MM.1S (cell line): ENCODE data around the gene ASXL1.
"Not testable (repeated sequence)": the region's sequence is repeated elsewhere in the genome, so short reads cannot be mapped to it uniquely, and the experiment has no call there.

Source experiments
- DNase-seq: peaks from one replicate; pipeline ENCODE4 v3.0.0-alpha.2; 2015
- H2AFZ ChIP-seq: fragments of 300-600 bp; sonication (generic); 2 replicates; pipeline ENCODE4 v1.6.0; 2016; ENCODE audit warnings: antibody characterized with exemption, low read length
- H3F3A ChIP-seq: fragments of 300-600 bp; sonication (generic); 2 replicates; pipeline ENCODE4 v1.6.1; 2016; ENCODE audit warnings: mild to moderate bottlenecking, antibody characterized with exemption, low read length, moderate library complexity, mixed read lengths; ENCODE audit not compliant: insufficient read depth
- H3K27ac ChIP-seq: fragments of 300-600 bp; sonication (generic); 2 replicates; pipeline ENCODE4 v1.5.1; 2016; ENCODE audit warnings: mild to moderate bottlenecking, low read length
- H3K27me3 ChIP-seq: fragments of 300-600 bp; sonication (generic); replicated peaks from 2 replicates; pipeline ENCODE4 v1.6.0; 2016; ENCODE audit warnings: low read length; ENCODE audit not compliant: insufficient read depth
- H3K36me3 ChIP-seq: fragments of 300-600 bp; sonication (generic); replicated peaks from 2 replicates; pipeline ENCODE4 v1.6.1; 2016; ENCODE audit warnings: mild to moderate bottlenecking, low read length, mixed read lengths; ENCODE audit not compliant: insufficient read depth
- H3K4me1 ChIP-seq: fragments of 300-600 bp; sonication (generic); 2 replicates; pipeline ENCODE4 v1.6.1; 2016; ENCODE audit warnings: low read length, mixed read lengths
- H3K4me2 ChIP-seq: fragments of 300-600 bp; sonication (generic); 2 replicates; pipeline ENCODE4 v1.6.0; 2016; ENCODE audit warnings: low read depth, low read length
- H3K4me3 ChIP-seq: fragments of 300-600 bp; sonication (generic); 2 replicates; pipeline ENCODE4 v1.5.1; 2016; ENCODE audit warnings: low read length, mixed read lengths
- H3K79me2 ChIP-seq: fragments of 300-600 bp; sonication (generic); 2 replicates; pipeline ENCODE4 v1.6.1; 2016; ENCODE audit warnings: mixed run types, low read length, mixed read lengths
- H3K9ac ChIP-seq: fragments of 300-600 bp; sonication (generic); 2 replicates; pipeline ENCODE4 v1.6.1; 2016; ENCODE audit warnings: low read length, mixed read lengths
- H3K9me2 ChIP-seq: fragments of 300-600 bp; sonication (generic); replicated peaks from 2 replicates; pipeline ENCODE4 v1.6.1; 2016; ENCODE audit warnings: mild to moderate bottlenecking, low read length, mixed read lengths; ENCODE audit not compliant: insufficient read depth
- H3K9me3 ChIP-seq: fragments of 300-600 bp; sonication (generic); replicated peaks from 2 replicates; pipeline ENCODE4 v1.6.1; 2016; ENCODE audit warnings: mild to moderate bottlenecking, low read length, mixed read lengths; ENCODE audit not compliant: insufficient read depth
- H4K20me1 ChIP-seq: fragments of 300-600 bp; sonication (generic); 2 replicates; pipeline ENCODE4 v1.6.1; 2016; ENCODE audit warnings: mild to moderate bottlenecking, low read length, moderate library complexity, mixed read lengths; ENCODE audit not compliant: insufficient read depth
- EZH2 ChIP-seq: fragments of 300-600 bp; sonication (generic); optimal IDR thresholded peaks from 2 replicates; pipeline ENCODE3; 2017; ENCODE audit warnings: low read depth, mild to moderate bottlenecking, antibody characterized with exemption, low read length, mixed read lengths
- EZH2phosphoT487 ChIP-seq: fragments of 300-600 bp; sonication (generic); IDR thresholded peaks from 2 replicates; pipeline ENCODE4 v1.6.1; 2018; ENCODE audit warnings: antibody characterized with exemption, low read length
- TF ChIP-seq, protein P1 (sequence below): fragments of 300-600 bp; sonication (generic); IDR thresholded peaks from 2 replicates; pipeline ENCODE4 v1.5.1; 2016; ENCODE audit warnings: antibody characterized with exemption, low read length, mixed read lengths

Gene ASXL1

DNA sequence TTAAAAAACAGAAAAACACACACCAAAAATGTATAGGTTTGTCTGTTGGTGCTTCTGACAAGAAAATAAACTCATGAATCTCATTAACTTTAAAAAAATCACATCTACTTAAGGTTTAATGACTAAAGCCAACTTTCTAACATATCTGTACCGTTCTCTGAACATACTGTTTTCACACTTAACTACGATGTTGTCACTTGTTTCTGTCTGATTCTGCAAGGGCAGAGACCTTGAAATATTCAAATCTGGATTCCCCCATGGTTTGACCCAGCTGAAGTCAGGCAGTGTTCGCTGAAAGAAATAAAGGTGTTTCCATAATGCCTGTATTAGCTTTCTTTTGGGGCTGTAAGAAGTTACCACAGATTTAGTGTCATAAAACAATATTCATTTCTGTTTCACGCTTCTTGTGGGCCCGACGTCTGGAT lies 2.7 kb upstream of the ASXL1 start:
- H2AFZ ChIP-seq: no peak overlapping the region
- no peak overlapping the region for H3K4me2 ChIP-seq
- DNase-seq: no peak
- TF ChIP-seq EZH2 (no peak), EZH2phosphoT487 (no peak)
- TF ChIP-seq, protein P1, sequence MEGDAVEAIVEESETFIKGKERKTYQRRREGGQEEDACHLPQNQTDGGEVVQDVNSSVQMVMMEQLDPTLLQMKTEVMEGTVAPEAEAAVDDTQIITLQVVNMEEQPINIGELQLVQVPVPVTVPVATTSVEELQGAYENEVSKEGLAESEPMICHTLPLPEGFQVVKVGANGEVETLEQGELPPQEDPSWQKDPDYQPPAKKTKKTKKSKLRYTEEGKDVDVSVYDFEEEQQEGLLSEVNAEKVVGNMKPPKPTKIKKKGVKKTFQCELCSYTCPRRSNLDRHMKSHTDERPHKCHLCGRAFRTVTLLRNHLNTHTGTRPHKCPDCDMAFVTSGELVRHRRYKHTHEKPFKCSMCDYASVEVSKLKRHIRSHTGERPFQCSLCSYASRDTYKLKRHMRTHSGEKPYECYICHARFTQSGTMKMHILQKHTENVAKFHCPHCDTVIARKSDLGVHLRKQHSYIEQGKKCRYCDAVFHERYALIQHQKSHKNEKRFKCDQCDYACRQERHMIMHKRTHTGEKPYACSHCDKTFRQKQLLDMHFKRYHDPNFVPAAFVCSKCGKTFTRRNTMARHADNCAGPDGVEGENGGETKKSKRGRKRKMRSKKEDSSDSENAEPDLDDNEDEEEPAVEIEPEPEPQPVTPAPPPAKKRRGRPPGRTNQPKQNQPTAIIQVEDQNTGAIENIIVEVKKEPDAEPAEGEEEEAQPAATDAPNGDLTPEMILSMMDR: no peak
- no peaks in the 10 kb centered on the region for H3K9me3 ChIP-seq
- H3K27ac ChIP-seq: no peak overlapping the region
- no peaks in the 10 kb centered on the region for H3K27me3 ChIP-seq
- H3K36me3 ChIP-seq: no peaks in the 10 kb centered on the region
- peaks cover 7% of the 10 kb centered on the region; the same call in 1 of the 2 replicates for H4K20me1 ChIP-seq
- no peak overlapping the region for H3K9ac ChIP-seq
- peaks cover 18% of the 10 kb centered on the region for H3K79me2 ChIP-seq
- H3F3A ChIP-seq: peaks cover 6% of the 10 kb centered on the region; the same call in 1 of the 2 replicates
- no peaks in the 10 kb centered on the region for H3K9me2 ChIP-seq
- H3K4me1 ChIP-seq: peaks cover 9% of the 10 kb centered on the region
- H3K4me3 ChIP-seq: no peak overlapping the region

DNA sequence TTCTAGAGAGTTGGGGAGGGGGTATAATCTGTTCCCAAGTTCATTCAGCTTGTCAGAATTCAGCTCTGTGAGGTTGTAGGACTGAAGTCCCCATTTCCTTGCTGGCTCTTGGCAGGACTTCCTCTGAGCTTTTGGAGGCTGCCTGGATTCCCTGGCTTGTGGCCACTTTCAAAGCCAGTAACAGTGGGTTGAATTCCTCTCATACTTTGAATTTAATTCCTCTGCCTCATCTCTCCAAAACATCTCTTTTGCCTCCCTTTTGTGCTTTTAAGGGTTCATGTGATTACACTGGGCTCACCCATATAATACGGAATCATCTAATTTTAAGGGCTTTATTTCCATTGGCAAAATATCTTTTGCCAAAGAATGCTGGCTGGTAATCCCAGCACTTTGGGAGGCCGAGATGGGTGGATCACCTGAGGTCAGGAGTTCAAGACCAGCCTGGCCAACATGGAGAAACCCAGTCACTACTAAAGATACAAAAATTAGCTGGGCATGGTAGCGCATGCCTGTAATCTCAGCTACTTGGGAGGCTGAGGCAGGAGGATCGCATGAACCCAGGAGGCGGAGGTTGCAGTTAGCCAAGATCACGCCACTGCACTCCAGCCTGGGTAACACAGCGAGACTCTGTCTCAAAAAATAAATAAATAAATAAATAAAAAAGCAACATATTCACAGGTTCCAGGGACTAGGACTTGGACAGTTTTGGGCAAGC lies 2.1 kb upstream of the ASXL1 start:
- H3K9ac ChIP-seq, H3K27ac ChIP-seq, H3K36me3 ChIP-seq, H3K9me3 ChIP-seq, H4K20me1 ChIP-seq, H3K9me2 ChIP-seq, H3K27me3 ChIP-seq, H3K4me2 ChIP-seq, H3K4me3 ChIP-seq, H2AFZ ChIP-seq, DNase-seq, H3F3A ChIP-seq: not testable (repeated sequence)
- peaks cover 24% of the 10 kb centered on the region for H3K79me2 ChIP-seq
- H3K4me1 ChIP-seq: peaks cover 10% of the 10 kb centered on the region

DNA sequence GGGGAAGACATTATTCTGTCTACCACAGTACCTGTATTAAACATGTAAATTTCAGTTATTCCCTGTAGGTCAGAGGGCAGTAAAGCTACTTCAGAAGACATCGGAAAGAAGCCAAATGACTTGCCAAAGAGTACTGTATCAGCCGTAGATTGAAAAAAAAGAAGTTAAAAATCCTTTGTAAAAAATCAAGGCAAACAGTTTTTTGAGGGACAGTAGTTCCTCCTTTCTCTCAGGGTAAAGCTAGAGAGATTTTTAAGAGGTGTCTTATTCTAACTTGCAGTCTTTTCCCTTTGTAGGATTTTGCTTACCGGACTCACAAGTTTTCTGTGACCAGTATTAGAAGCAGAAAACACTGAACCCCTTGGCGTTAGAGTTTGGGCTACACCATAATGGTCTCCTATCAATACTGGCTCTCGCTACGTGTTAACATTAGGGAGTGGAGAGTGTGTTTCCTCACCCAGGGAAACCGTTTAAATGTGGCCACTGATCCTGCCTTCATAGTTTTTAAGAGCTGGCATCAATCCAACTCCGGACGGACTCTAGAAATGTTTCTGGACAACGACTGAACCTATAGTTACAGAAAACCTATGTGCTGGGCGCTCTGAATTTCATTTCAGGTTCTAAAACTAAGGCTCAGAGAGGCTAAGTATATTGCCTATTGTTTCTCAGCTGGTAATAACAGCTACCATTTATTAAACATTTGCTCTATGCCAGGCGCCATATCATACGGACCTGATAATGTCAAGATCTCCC lies 1.3 kb upstream of the ASXL1 start:
- no peak overlapping the region for H3K27ac ChIP-seq
- TF ChIP-seq EZH2phosphoT487 (no peak), EZH2 (no peak)
- TF ChIP-seq, protein P1: no peak
- peak overlapping the region; percentile 71; the same call in 1 of the 2 replicates for H3K4me3 ChIP-seq

More for the DNA sequence above, 1.3 kb upstream of the ASXL1 start:
- Histone ChIP-seq H4K20me1 (peaks cover 10% of the 10 kb centered on the region; the same call in 1 of the 2 replicates), H3K27me3 (no peaks in the 10 kb centered on the region), H3K9ac (no peak overlapping the region), H3K9me2 (no peaks in the 10 kb centered on the region), H3F3A (peaks cover 6% of the 10 kb centered on the region; the same call in 1 of the 2 replicates), H2AFZ (peak overlapping the region; percentile 92; the same call in 1 of the 2 replicates), H3K4me1 (peaks cover 10% of the 10 kb centered on the region), H3K9me3 (no peaks in the 10 kb centered on the region), H3K36me3 (no peaks in the 10 kb centered on the region), H3K4me2 (peak overlapping the region; percentile 82), H3K79me2 (peaks cover 31% of the 10 kb centered on the region)
- DNase-seq: no peak
